Activated T-cell treated with anti-CD3 and anti-CD28 coated beads for 48 hours (primary cell): ENCODE measurements around the gene DLGAP1.
"Not testable (repeated sequence)": the region's sequence is repeated elsewhere in the genome, so short reads cannot be mapped to it uniquely, and the experiment has no call there.

Source experiments
- DNase-seq: peaks from one replicate; pipeline ENCODE4 v3.0.0-alpha.2; 2020; ENCODE audit warnings: low read depth

The DLGAP1 gene

DNA sequence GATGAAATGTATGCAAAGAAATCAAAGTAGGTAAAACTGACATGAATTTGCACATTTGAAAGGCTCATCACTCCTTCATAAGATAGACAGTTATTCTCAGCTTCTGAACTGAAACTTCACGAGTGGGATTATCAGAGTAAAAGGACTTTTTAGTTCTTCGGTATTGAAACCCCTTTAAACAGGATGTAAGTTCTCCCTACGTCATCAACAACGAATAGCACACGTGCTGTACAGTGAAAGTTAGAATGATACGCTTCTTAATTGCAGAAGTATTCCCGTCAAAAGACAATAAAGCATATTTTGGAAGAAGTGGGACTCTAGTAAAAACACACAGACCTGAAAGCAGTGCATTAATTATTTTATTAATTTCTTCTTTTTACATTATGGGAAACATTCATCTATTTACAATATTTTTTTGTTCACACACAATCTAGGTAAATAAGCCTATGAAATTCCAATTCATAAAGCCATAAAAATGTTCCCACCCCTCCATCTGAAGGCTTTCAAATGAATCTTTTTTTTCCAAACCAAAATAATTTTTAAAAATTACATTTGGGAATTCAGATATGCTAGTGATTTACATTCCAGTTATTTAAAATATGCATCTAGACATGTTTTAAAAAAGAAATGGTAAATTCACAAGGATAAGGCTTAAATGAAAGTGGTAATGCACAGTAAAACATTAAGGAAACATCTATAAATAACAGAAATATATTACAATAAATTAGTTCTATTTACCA is 959.2 kb downstream of the DLGAP1 start:
- DNase-seq = no peak

DNA sequence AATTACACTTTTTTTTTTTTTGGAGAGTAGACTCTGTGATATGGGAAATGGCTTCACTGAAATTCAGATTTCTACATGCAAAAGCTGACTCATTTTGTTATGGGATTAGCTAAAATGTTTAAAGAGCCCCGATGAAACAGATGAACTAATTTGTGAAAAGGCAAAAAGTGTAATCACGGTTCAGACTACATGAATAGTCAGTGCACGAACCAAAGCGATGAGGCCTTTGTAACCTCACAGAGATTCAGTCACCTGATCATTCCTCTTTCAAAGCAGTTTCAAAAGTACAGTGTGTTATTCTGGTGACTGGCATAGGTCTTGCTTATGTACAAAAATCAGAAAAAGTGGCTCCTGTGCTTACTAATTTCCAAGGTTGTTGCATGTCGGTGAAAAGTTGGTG is 960.5 kb downstream of the DLGAP1 start:
- no peak for DNase-seq

DNA sequence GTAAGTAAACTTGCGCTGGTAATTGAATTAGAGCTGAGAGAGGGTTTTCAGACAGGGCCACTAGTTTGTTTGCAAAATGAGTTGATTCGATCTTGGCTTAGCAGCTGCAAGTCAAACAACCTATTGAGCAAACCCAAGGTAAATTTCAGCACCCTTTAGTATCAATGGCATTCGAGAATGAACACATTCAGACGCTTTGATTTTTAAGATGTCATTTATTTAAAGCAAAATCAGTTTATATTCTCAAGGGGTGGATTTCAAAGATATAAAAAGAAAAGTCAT is 960.9 kb downstream of the DLGAP1 start:
- DNase-seq = no peak

DNA sequence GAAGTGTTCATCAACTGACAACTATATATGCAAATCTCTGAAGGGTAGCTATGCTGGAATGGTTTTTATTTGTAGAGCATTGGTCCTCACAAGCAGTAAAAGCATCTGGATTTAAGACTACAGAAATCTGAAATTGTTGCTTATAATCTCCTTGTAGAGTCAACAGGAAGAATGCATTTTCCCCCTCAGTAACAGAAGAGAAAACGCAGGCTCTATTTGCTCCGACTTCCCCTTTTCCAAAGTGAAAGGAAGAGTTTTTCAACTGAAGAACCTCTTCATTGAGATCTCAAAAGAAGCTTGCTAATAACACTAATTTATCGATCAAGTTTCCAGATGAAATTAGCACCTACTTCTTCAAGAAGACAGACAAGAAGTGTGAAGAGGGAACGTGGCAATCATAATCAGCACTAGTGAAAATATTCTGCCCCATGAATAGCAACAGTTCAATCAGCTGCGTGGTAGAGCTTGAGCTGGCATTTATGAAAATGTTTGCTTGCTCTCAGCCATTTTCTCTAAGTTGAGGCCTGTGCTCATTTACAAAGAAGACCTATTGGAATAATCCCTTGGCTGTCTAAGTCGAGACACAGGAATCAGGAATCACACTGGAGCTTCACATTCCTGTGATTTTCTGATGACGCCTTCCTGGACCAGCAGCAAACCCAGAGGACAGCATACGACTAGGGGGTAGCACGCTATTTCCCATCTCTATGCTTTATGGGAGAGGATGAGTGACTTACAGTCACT is 961.4 kb downstream of the DLGAP1 start:
- DNase-seq = no peak

DNA sequence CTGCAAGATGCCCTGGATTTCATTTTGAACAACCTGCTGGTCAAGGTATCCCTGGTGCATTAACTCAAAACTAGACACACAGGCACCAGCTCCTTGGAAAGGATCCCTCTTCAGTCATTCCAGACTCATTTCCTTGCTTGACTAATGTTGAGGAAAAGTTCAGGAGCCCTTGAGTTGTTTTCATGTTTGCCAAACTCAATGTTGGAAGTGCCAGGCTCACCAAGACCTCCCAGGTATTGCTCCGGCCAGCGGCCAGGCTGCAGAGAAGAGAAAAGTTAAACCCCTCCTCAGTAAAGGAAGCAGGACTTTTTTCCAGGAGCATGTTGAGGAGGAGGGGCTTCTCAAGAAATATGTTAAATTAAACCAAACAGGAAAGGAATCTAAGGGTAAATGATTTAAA is 962.4 kb downstream of the DLGAP1 start:
- no peak for DNase-seq

DNA sequence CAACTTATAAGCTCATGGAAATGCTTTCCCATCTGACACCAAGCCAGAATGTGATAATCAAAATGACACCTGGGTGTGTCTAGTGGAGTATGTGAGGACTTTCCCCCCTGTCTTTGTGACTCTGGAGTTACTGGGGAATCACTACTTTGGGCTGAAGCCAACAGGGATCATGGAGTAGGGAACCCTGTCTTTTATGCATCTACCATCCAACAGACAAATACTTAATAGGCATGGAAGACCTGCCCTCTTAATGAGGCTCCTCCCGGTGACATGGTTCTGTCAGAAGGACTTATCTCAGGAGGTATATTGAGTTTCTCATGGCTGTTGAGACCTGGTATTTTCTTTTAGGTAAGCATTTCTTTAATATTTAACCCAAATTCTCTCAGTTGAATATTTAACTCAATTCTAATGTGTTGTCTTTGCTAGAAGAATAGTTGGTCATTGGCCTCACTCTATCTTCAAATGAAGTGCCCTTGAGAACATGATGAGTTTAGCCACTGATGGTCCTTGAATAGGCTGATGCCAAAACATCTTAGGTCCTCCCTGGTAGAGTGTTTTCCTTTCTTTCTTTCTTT is 963.0 kb downstream of the DLGAP1 start:
- no peak for DNase-seq

DNA sequence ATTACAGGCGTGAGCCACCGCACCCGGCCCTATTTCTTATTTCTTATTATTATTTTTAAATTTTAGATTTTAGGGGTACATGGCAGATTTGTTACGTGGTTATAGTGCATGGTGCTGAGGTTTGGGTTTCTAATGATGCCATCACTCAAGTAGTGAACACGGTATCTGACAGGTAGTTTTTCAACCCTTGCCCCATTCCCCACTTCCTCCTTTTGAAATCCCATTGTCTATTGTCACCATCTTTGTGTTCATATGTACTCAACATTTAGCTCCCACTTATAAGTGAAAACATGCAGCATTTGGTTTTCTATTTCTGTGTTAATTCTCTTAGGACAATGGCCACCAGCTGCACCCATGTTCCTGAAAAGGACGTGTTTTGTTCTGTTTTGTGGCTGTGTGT is 965.6 kb downstream of the DLGAP1 start:
- no peak for DNase-seq

DNA sequence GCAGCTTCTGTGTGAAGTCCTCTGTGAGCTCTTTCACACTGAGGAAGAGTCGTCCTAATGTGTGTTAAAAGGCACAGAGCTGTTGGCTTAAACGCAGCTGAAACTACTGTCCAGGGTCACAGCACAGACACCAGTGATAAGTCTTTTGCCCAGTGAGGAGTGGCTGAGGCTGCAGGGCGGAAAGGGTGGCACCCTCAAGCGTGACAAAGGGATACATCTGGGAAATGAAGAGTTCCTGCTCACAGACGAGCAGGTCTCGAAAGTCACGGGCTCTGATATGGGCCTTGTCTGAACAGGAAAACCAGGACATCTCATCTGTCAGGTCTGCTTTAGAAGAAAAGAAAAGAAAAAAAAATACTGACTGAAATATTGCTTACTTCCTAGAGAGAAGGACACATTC is 968.6 kb downstream of the DLGAP1 start:
- no peak for DNase-seq

DNA sequence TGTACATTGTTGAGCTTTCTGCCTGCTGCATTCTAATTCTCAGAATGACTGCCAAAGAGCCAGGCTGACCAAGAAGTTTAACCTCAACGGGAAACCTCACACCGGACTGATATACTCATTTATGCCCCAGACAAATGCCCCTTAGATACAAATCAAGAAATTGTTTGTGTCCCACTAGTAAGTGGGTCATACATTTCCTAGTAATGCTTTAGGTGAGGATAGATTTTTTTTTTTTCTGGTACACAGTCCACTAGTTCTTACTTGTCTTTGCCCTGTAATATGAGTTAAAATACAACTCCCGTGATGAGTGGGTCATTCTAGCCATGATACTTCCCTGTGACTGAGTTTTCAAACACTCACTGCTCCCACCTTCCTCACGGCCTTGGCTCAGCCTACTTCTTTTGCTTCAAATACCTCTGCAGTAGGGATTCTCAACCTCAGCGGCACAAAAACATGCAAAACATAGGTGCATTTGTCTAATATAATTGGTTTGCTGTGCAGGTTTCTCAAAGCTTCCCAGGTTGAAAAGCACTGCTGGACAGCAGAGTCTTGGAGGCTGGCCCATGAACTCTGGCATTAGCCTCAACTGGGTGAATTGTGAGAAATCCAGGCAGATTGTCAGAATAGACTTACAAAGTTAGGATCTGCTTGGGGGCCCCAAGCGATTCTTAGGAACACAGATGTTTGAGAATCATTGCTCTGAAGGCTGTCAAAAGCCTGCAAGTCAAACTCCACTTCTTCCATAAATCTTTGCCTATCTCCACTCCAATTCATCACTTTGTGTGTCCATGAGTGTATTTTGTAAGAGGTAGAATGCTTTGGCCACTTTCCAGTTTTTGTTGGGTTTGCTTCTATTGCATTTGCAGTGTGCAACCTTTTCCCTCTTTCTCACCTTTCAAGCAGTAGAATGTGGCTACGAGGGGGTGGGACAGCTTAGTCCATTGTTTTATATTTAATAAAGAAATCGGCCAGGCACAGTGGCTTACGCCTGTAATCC is 969.7 kb downstream of the DLGAP1 start:
- DNase-seq = no peak

DNA sequence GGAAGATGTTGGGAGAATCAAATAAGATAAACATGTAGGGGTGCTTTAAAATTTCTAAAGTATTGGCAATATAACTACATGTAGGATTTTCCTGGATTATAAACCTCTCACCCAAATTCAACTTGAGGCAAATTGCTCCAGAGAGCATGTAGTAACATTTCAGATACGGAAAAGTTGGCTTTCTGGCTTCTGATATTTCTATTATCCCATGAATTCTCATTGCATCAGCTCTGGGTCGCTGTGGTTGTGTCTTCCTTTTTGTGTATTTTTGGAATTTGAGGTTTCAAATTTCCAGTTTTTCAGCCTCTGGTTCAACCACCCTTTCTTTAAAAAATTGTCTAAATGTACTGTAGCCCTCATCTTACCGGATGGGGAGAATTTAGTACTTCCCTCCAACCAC is 972.8 kb downstream of the DLGAP1 start:
- no peak for DNase-seq

DNA sequence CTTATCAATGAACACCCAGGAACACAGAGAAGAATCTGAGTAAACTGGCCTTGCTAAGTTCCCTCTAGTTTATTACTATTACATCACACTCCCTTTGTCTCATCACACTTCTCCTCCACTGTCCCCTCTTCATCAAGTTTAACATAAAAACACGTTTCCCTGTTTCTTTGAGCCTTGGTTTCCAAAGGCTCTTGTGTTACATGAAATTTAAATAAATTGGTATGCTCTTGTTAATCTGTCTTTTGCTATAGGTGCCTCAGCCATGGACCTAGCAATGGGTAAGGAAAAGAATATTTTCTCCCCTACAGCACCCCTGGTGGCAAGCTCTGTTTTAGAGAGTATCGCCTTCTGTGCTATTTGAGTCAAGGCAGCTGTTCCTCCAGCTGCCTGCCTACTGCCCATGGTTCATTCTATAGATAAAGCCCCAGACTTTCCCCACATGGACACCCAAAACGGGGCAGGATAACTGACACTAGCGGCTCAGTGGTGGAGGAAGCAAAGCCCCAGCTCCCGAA is 973.4 kb downstream of the DLGAP1 start:
- no peak for DNase-seq

DNA sequence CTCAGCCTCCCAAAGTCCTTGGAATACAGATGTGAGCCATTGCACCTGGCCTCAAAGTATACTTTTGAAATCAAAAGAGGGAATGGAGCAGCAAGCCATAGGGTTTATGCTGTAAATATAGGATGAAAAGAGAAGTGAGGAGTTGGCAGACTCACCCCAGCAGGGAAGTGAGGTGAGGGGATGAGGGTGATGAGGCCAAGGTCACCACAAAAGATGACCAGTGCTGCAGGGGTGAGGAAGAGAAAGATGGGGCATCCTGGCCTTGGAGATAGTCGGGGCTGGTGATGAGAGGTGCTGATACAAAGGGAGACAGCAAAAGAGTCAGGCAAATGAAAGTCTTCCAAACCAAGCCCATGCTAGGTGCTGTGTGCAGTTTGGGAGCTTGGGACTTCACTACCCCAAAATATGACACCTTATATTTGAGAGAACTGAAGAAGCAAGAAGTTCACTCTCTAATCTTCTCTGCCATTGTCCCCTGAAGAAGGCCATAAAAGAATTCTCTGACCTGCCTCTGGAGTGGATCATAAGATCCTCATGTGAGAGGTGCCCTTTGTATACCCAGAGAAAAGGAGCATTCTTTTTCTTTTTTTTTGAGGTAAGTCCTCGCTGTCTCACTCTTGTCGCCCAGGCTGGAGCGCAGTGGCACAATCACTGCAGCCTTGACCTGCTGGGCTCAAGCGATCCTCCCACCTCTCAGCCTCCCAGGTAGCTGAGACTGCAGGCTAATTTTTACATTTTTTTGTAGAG is 974.1 kb downstream of the DLGAP1 start:
- DNase-seq = no peak

DNA sequence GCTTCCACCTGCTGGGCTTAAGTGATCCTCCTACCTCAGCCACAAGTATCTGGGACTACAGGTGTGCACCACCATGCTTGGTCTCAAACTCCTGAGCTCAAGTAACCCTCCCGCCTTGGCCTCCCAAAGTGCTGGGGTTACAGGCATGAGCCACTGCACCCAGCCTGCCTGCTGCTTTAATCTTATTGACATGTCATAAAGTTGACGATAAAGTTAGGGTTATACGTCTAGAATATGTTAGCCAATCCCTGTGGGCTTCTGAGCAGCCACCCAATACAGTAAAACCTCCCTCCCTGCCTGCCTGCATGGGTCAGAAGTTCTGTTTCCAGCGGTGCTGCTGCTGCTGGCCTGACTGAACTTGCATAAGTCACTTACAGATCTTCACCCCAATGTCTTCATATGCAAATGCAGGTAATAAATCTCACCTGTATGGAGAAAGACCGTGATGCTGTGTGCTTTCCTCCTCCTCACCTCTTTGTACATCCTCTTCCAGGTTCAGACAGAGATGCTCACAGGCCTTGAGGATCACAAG is 975.1 kb downstream of the DLGAP1 start:
- DNase-seq = no peak

DNA sequence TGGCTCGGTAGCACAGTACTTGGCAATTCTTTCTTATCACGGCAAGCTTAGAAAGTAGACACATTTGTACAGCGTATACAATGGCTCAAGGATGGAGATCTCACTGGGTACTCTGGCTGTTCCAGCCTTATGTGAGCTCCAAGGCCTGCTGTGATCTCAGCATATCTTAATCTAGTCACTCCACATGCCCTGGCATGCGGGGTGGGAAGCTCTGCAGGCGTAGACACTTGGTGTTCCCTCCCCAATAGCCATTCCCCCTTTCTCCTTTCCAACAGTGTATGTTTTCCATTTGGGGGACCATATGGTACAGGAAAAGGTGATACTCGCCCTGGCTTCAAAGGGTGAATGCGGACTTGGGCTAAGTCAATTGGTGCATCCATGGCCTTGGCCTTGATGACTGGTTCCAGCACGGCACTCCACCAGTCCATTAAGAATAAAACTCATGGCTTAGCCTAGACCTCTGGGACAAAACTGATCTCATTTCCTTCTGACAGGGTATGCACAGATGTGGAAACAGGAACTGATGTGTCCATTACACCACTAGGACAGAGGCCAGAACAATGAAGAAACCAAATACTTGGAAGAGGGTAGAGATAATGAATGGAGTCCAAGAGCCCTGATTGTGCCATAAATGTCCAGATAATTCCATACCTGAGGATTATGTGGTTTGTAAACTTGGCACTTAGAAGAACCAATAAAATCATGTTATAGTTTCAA is 976.7 kb downstream of the DLGAP1 start:
- no peak for DNase-seq

DNA sequence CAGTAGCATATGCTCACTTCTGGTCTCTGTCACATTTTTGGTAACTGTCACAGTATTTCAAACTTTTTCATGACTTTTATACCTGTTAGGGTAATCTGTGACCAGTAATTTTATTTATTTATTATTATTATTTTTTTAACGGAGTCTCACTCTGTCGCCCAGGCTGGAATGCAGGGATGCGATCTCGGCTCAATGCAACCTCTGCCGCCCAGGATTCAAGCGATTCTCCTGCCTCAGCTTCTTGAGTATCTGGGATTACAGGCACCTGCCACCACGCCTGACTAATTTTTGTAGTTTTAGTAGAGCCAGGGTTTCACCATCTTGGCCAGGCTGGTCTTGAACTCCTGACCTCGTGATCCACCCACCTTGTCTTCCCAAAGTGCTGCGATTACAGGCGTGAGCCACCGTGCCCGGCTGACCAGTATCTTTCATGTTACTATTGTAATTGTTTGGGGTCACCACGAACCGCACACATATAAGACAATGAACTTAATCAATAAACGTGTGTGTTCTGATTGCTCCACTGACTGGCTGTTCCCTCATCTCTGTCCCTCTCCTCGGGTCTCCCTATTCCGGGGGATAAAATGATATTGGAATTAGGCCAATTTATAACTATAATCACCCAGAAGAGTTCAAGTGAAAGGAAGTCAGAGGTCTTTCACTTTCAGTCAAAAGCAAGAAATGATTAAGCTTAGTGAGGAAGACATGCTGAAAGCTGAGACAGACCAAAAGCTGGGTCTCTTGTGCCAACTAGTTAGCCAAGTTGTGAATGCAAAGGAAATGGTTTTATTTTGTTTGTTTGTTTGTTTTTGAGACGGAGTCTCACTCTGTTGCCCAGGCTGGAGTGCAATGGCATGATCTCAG is 982.2 kb downstream of the DLGAP1 start:
- DNase-seq = no peak

DNA sequence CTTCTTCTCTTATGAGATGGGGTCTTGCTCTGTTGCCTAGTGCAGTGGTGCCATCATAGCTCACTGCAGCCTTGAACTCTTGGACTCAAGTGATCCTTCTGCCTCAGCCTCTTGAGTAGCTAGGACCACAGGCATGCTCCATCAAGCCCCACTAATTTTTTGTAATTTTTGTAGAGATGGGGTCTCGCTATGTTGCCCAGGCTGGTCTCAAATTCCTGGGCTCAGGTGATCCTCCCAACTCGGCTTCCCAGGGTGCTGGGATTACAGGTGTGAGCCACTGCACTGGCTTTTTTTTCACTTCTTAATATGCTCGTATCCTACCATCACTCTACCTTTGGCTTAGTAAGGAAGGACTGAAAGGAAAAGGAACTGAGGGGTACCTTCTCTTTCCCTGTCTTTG is 983.0 kb downstream of the DLGAP1 start:
- DNase-seq = not testable (repeated sequence)

DNA sequence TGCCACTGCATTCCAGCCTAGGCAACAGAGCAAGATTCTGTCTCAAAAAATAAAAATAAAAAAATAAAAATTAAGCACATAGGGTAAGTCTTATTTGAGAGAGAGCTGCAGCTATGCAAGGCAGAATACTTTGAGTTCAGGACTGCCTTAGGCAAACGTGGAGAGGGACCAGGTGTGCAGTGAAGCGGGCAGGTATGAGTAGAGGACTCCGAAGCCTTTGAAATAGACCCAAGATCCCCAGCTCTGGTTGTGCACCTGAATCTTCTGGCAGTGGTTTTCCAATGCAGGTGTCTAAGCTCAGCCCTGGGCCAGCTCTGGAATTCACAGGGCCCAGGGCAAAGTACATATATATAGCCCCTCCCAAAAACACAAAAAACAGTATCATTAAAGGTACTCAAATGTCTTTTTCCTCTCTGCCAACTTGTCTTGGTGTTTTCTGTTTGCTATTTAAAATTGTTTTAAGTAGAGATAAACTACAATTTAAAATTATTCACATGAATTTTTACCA is 983.9 kb downstream of the DLGAP1 start:
- no peak for DNase-seq

DNA sequence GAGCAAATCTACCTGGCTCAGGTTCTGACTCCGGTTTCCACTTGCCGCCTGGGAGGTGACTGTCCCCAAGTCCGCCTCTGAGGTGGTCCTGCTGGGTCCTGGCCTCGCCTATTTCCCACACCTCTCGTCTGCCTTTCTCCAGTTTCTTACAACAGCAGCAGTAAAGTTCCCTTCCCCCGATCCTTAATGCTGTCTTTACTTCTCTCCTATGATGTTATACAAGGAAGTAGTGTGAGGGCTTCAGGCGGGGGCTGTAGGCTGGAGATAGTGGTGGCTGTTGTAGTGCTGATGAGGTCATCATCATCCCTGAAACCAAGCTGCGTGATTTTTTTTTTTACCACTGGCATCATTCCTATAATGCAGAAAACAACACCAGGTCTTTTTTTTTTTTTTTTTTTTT is 986.3 kb downstream of the DLGAP1 start:
- no peak for DNase-seq

DNA sequence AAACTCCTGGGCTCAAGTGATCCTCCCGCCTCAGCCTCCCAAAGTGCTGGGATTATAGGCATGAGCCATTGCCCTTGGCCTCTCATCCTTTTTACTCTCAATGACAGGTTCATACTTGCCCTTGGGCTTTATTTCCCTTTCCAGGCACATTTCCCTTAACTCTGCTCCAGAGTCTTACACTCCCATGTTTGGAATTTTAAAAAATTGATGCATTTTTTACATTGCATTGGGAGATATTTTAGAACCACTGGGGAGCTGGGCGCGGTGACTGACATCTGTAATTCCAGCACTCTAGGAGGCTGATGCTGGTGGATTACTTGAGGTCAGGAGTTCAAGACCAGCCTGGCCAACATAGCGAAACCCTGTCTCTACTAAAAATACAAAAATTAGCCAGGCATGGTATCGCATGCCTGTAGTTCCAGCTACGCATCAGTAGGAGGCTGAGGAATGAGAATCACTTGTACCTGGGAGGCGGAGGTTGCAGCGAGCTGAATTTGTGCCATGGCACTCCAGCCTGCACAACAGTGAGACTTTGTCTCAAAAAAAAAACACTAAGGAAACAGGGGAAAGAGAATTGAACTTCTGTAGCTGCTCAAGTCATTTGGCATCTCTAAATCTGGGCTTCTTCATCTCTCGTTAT is 986.9 kb downstream of the DLGAP1 start:
- DNase-seq = no peak
